ENCODE data around the gene ZNF324B. TPM values are rescaled to one million over a fixed set of nuclear protein-coding genes. Genes with fewer than 3 reads are reported as not detected.

ZNF324B gene
- total and polyA plus RNA-seq, 2 of the 8 experiments (the other 6 are each of a cell fraction or from before 2014, with no cell fraction given): 2.9 to 6.0 TPM

- TF ChIP-seq, protein P1, sequence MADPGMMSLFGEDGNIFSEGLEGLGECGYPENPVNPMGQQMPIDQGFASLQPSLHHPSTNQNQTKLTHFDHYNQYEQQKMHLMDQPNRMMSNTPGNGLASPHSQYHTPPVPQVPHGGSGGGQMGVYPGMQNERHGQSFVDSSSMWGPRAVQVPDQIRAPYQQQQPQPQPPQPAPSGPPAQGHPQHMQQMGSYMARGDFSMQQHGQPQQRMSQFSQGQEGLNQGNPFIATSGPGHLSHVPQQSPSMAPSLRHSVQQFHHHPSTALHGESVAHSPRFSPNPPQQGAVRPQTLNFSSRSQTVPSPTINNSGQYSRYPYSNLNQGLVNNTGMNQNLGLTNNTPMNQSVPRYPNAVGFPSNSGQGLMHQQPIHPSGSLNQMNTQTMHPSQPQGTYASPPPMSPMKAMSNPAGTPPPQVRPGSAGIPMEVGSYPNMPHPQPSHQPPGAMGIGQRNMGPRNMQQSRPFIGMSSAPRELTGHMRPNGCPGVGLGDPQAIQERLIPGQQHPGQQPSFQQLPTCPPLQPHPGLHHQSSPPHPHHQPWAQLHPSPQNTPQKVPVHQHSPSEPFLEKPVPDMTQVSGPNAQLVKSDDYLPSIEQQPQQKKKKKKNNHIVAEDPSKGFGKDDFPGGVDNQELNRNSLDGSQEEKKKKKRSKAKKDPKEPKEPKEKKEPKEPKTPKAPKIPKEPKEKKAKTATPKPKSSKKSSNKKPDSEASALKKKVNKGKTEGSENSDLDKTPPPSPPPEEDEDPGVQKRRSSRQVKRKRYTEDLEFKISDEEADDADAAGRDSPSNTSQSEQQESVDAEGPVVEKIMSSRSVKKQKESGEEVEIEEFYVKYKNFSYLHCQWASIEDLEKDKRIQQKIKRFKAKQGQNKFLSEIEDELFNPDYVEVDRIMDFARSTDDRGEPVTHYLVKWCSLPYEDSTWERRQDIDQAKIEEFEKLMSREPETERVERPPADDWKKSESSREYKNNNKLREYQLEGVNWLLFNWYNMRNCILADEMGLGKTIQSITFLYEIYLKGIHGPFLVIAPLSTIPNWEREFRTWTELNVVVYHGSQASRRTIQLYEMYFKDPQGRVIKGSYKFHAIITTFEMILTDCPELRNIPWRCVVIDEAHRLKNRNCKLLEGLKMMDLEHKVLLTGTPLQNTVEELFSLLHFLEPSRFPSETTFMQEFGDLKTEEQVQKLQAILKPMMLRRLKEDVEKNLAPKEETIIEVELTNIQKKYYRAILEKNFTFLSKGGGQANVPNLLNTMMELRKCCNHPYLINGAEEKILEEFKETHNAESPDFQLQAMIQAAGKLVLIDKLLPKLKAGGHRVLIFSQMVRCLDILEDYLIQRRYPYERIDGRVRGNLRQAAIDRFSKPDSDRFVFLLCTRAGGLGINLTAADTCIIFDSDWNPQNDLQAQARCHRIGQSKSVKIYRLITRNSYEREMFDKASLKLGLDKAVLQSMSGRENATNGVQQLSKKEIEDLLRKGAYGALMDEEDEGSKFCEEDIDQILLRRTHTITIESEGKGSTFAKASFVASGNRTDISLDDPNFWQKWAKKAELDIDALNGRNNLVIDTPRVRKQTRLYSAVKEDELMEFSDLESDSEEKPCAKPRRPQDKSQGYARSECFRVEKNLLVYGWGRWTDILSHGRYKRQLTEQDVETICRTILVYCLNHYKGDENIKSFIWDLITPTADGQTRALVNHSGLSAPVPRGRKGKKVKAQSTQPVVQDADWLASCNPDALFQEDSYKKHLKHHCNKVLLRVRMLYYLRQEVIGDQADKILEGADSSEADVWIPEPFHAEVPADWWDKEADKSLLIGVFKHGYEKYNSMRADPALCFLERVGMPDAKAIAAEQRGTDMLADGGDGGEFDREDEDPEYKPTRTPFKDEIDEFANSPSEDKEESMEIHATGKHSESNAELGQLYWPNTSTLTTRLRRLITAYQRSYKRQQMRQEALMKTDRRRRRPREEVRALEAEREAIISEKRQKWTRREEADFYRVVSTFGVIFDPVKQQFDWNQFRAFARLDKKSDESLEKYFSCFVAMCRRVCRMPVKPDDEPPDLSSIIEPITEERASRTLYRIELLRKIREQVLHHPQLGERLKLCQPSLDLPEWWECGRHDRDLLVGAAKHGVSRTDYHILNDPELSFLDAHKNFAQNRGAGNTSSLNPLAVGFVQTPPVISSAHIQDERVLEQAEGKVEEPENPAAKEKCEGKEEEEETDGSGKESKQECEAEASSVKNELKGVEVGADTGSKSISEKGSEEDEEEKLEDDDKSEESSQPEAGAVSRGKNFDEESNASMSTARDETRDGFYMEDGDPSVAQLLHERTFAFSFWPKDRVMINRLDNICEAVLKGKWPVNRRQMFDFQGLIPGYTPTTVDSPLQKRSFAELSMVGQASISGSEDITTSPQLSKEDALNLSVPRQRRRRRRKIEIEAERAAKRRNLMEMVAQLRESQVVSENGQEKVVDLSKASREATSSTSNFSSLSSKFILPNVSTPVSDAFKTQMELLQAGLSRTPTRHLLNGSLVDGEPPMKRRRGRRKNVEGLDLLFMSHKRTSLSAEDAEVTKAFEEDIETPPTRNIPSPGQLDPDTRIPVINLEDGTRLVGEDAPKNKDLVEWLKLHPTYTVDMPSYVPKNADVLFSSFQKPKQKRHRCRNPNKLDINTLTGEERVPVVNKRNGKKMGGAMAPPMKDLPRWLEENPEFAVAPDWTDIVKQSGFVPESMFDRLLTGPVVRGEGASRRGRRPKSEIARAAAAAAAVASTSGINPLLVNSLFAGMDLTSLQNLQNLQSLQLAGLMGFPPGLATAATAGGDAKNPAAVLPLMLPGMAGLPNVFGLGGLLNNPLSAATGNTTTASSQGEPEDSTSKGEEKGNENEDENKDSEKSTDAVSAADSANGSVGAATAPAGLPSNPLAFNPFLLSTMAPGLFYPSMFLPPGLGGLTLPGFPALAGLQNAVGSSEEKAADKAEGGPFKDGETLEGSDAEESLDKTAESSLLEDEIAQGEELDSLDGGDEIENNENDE (IDR thresholded peaks at IDR 0.05; ENCODE audit: insufficient replicate concordance, low read length): no peak
- TF ChIP-seq SAP30 (IDR thresholded peaks at IDR 0.05; ENCODE audit: insufficient read depth, insufficient replicate concordance, low read length) (peak; percentile 36), ZNF274 (IDR thresholded peaks at IDR 0.05; ENCODE audit: borderline replicate concordance, extremely low read depth, low read length) (no peak), POLR2A (IDR thresholded peaks at IDR 0.05; ENCODE audit: control extremely low read depth in 1 of 2, low read depth in 2 of 2, low read length in 2 of 2) (no peak), CHD1 (IDR thresholded peaks at IDR 0.05; ENCODE audit: low read depth, low read length) (no peak), ASH2L (IDR thresholded peaks at IDR 0.05; ENCODE audit: low read length) (no peak)
These were observed 43.7 kb upstream of the ZNF324B start (continued) for GRCh38 chr19:58407658-58408151.

All from H1 (cell line).